IMR-90 (cell line): ENCODE measurements around the gene FUT1. TPM values are rescaled to one million over a fixed set of nuclear protein-coding genes. Genes with fewer than 3 reads are reported as not detected.

Experiments used
- ATAC-seq: fragments of 200-7000 bp; cut with Tn5 transposase; 2 replicates; pipeline ENCODE4 v1.9.1; 2020; ENCODE audit warnings: low read depth, mild to moderate bottlenecking, moderate library complexity
- BruUV-seq: library from RNA; stranded (reverse); fragments of 400-500 nt; replicated peaks from 2 replicates; lab custom pipeline; 2021; lab: Mats Ljungman, UMichigan
- CTCF ChIA-PET: fragments of 300-600 bp; formaldehyde crosslinking; extraction: SDS; loops from one replicate; lab custom pipeline; 2021; ENCODE audit warnings: antibody characterized with exemption; lab: Yijun Ruan, JAX
- POLR2A ChIA-PET: fragments of 300-600 bp; sonication (Branson Sonifier 250); formaldehyde crosslinking; loops from one replicate; lab custom pipeline; 2022; ENCODE audit warnings: antibody characterized with exemption; ENCODE audit not compliant: unreplicated experiment; lab: Charles Lee
- DNase-seq: peaks from one replicate; pipeline ENCODE4 v3.0.0; 2013
- H2AFZ ChIP-seq: replicated peaks from 2 replicates; pipeline ENCODE3; 2013; ENCODE audit warnings: low read length, mild to moderate bottlenecking; ENCODE audit not compliant: poor library complexity
- H2AK5ac ChIP-seq: 2 replicates; pipeline ENCODE4 v1.6.1; 2013; ENCODE audit warnings: low read depth, low read length, inconsistent platforms
- H2AK9ac ChIP-seq: replicated peaks from 2 replicates; pipeline ENCODE3; 2013; ENCODE audit warnings: mild to moderate bottlenecking, low read depth, low read length, moderate library complexity; ENCODE audit not compliant: poor library complexity
- H2BK120ac ChIP-seq: 2 replicates; pipeline ENCODE4 v1.6.1; 2013; ENCODE audit warnings: low read depth, low read length, inconsistent platforms
- H2BK15ac ChIP-seq: 3 replicates; pipeline ENCODE4 v1.6.1; 2013; ENCODE audit warnings: low read depth, low read length, inconsistent platforms
- H2BK20ac ChIP-seq: 2 replicates; pipeline ENCODE4 v1.6.1; 2013; ENCODE audit warnings: low read depth, mild to moderate bottlenecking, inconsistent platforms, low read length, moderate library complexity
- H2BK5ac ChIP-seq: 2 replicates; pipeline ENCODE4 v1.6.1; 2013; ENCODE audit warnings: mild to moderate bottlenecking, low read depth, low read length, inconsistent platforms; ENCODE audit not compliant: poor library complexity, severe bottlenecking
- H3K14ac ChIP-seq: replicated peaks from 2 replicates; pipeline ENCODE4 v1.6.1; 2013; ENCODE audit warnings: low read depth, low read length, inconsistent platforms
- H3K18ac ChIP-seq: 2 replicates; pipeline ENCODE4 v1.6.1; 2013; ENCODE audit warnings: low read depth, low read length, control low read depth
- H3K23ac ChIP-seq: 2 replicates; pipeline ENCODE4 v1.6.1; 2013; ENCODE audit warnings: low read depth, low read length, inconsistent platforms
- H3K27ac ChIP-seq: 2 replicates; pipeline ENCODE4 v1.5.1; 2013; ENCODE audit warnings: mild to moderate bottlenecking, control low read depth, low read length; ENCODE audit not compliant: insufficient read depth
- H3K27me3 ChIP-seq: 2 replicates; pipeline ENCODE4 v1.6.1; 2013; ENCODE audit warnings: low read length; ENCODE audit not compliant: control insufficient read depth, insufficient read depth
- H3K36me3 ChIP-seq: 2 replicates; pipeline ENCODE4 v1.6.1; 2013; ENCODE audit warnings: low read length, mixed read lengths; ENCODE audit not compliant: control insufficient read depth, insufficient read depth
- H3K4ac ChIP-seq: 2 replicates; pipeline ENCODE4 v1.6.1; 2013; ENCODE audit warnings: low read depth, low read length, inconsistent platforms
- H3K4me1 ChIP-seq: 2 replicates; pipeline ENCODE4 v1.6.1; 2013; ENCODE audit warnings: low read length, mixed read lengths; ENCODE audit not compliant: control insufficient read depth, insufficient read depth
- H3K4me2 ChIP-seq: 2 replicates; pipeline ENCODE4 v1.6.1; 2013; ENCODE audit warnings: low read depth, mild to moderate bottlenecking, control low read depth, low read length, moderate library complexity
- H3K4me3 ChIP-seq: 2 replicates; pipeline ENCODE4 v1.5.1; 2013; ENCODE audit warnings: low read depth, mild to moderate bottlenecking, control low read depth, low read length, moderate library complexity; ENCODE audit not compliant: insufficient read depth
- H3K56ac ChIP-seq: 2 replicates; pipeline ENCODE4 v1.6.1; 2013; ENCODE audit warnings: low read length, inconsistent platforms; ENCODE audit not compliant: insufficient read depth; ENCODE audit errors: extremely low read depth
- H3K79me1 ChIP-seq, 2 experiments: 2 replicates each; pipeline ENCODE4 v1.6.1; 2013; ENCODE audit warnings: low read length in 2 of 2, inconsistent platforms in 1 of 2, low read depth in 1 of 2
- H3K9ac ChIP-seq: 2 replicates; pipeline ENCODE4 v1.6.1; 2013; ENCODE audit warnings: low read depth, low read length, control low read depth
- H3K9me1 ChIP-seq: 2 replicates; pipeline ENCODE4 v1.6.1; 2013; ENCODE audit warnings: low read length, inconsistent platforms; ENCODE audit not compliant: insufficient read depth
- H3K9me3 ChIP-seq: 2 replicates; pipeline ENCODE4 v1.6.1; 2013; ENCODE audit warnings: low read length; ENCODE audit not compliant: control insufficient read depth, insufficient read depth
- H4K20me1 ChIP-seq: 2 replicates; pipeline ENCODE4 v1.6.1; 2013; ENCODE audit warnings: low read length, inconsistent platforms; ENCODE audit not compliant: insufficient read depth
- H4K5ac ChIP-seq: 2 replicates; pipeline ENCODE4 v1.6.1; 2013; ENCODE audit warnings: mild to moderate bottlenecking, low read depth, low read length, control low read depth
- H4K8ac ChIP-seq, 2 experiments: 2 replicates each; pipeline ENCODE4 v1.6.1; 2013; ENCODE audit warnings: low read depth in 2 of 2, low read length in 2 of 2, control low read depth in 1 of 2, inconsistent platforms in 1 of 2
- H4K91ac ChIP-seq: 2 replicates; pipeline ENCODE4 v1.6.1; 2013; ENCODE audit warnings: low read depth, low read length, inconsistent platforms; ENCODE audit not compliant: insufficient read depth
- BHLHE40 ChIP-seq: fragments of 150-350 bp; IDR thresholded peaks from 2 replicates; pipeline ENCODE4 v1.6.1; 2016; ENCODE audit warnings: mild to moderate bottlenecking, low read depth, low read length
- CEBPB ChIP-seq: IDR thresholded peaks from 2 replicates; pipeline ENCODE4 v1.6.1; 2012; ENCODE audit warnings: low read depth, low read length, improper control_type of control experiment
- CTCF ChIP-seq: conservative IDR thresholded peaks from 2 replicates; pipeline ENCODE4 v1.5.1; 2012; ENCODE audit warnings: mild to moderate bottlenecking, low read depth, low read length, improper control_type of control experiment
- FOS ChIP-seq: fragments of 150-350 bp; IDR thresholded peaks from 2 replicates; pipeline ENCODE4 v1.6.1; 2016; ENCODE audit warnings: low read depth, low read length
- MAFK ChIP-seq: IDR thresholded peaks from 2 replicates; pipeline ENCODE4 v1.6.1; 2012; ENCODE audit warnings: low read depth, low read length, improper control_type of control experiment
- MAZ ChIP-seq: IDR thresholded peaks from 2 replicates; pipeline ENCODE4 v1.6.1; 2012; ENCODE audit warnings: low read depth, mild to moderate bottlenecking, low read length, improper control_type of control experiment, moderate library complexity, borderline replicate concordance
- MXI1 ChIP-seq: IDR thresholded peaks from 2 replicates; pipeline ENCODE4 v1.6.1; 2012; ENCODE audit warnings: low read depth, mild to moderate bottlenecking, low read length, moderate library complexity, borderline replicate concordance
- NFE2L2 ChIP-seq: fragments of 150-350 bp; IDR thresholded peaks from 2 replicates; pipeline ENCODE4 v1.6.1; 2016; ENCODE audit warnings: low read depth, mild to moderate bottlenecking, low read length
- POLR2A ChIP-seq: IDR thresholded peaks from 2 replicates; pipeline ENCODE4 v1.6.1; 2012; ENCODE audit warnings: mild to moderate bottlenecking, low read depth, low read length
- RAD21 ChIP-seq: IDR thresholded peaks from 2 replicates; pipeline ENCODE4 v1.6.1; 2012; ENCODE audit warnings: low read length, improper control_type of control experiment
- RFX5 ChIP-seq: IDR thresholded peaks from 2 replicates; pipeline ENCODE4 v1.8.0; 2012; ENCODE audit warnings: low read depth, mild to moderate bottlenecking, low read length, moderate library complexity
- SMC3 ChIP-seq: fragments of 150-350 bp; IDR thresholded peaks from 2 replicates; pipeline ENCODE4 v1.6.1; 2016; ENCODE audit warnings: low read depth, mild to moderate bottlenecking, antibody characterized with exemption, low read length, moderate library complexity
- WGBS, 2 experiments: methylation state at CpG; one replicate each; pipeline versions ENCODE4 v1.1.5 to v1.1.7; 2013; ENCODE audit warnings: missing lambda C conversion rate in 2 of 2; ENCODE audit not compliant: insufficient read length in 1 of 2; ENCODE audit errors: extremely low coverage in 2 of 2; 5-methylcytosine and 5-hydroxymethylcytosine counted together
- dilution Hi-C: fragments of 300-500 bp; cut with HindIII; formaldehyde crosslinking; loops from one replicate; pipeline ENCODE4 v1.14.3; 2018; ENCODE audit warnings: low sequenced_read_pairs; ENCODE audit not compliant: unreplicated experiment
- in situ Hi-C: fragments of 300-500 bp; cut with MboI; formaldehyde crosslinking; loops from 3 replicates; pipeline ENCODE4 v1.14.3; 2019; ENCODE audit warnings: low sequenced_read_pairs, inconsistent platforms, mixed read lengths
- intact Hi-C: fragments of 100-400 bp; cut with micrococcal nuclease; formaldehyde crosslinking; loops from 2 replicates; pipeline ENCODE4 v1.10.0; 2022
- polyA plus RNA-seq, 3 experiments: library from polyadenylated mRNA; depleted of rRNA; stranded (reverse); fragments of >200 nt; gene quantifications; 2 replicates each; pipeline ENCODE4 v1.2.3, GENCODE V29; 2012; ENCODE audit warnings: low replicate concordance in 1 of 3
- total RNA-seq: library from RNA; depleted of rRNA; stranded (reverse); fragments of >200 nt; gene quantifications from 2 replicates; pipeline ENCODE4 v1.2.3, GENCODE V29; 2012

FUT1 gene
- total and polyA plus RNA-seq, 2 of the 4 experiments (the other 2 are of a cell fraction): 0.09 to 0.18 TPM

GRCh38 chr19:48757741-48758144 is 5.3 kb upstream of the FUT1 start:
- H3K14ac ChIP-seq: no peak overlapping the region
- H2BK5ac ChIP-seq: no peak overlapping the region
- H4K5ac ChIP-seq: no peak overlapping the region
- peaks cover 2% of the 10 kb centered on the region; the same call in 1 of the 2 replicates for H3K4me1 ChIP-seq
- no peaks in the 10 kb centered on the region for H3K79me1 ChIP-seq
- no TSS peak for BruUV-seq
- CTCF ChIA-PET: no interaction called here
- intact Hi-C loops: no loop called here
- no peak overlapping the region for H3K27ac ChIP-seq
- H4K20me1 ChIP-seq: no peaks in the 10 kb centered on the region
- H4K8ac ChIP-seq: no peak overlapping the region
- H3K9me1 ChIP-seq: no peaks in the 10 kb centered on the region
- H2BK15ac ChIP-seq: no peak overlapping the region
- no peak overlapping the region for H3K9ac ChIP-seq
- H2AFZ ChIP-seq: no peak overlapping the region
- WGBS, 2 experiments: no CpG with 5 or more reads among the region's 14 CpGs
- peaks cover 34% of the 10 kb centered on the region for H3K27me3 ChIP-seq
- no peak overlapping the region for H3K56ac ChIP-seq
- in situ Hi-C loops: no loop called here
- no peak for DNase-seq
- H3K9me3 ChIP-seq: no peaks in the 10 kb centered on the region
- no peak overlapping the region for H3K4ac ChIP-seq
- no peak overlapping the region for H3K23ac ChIP-seq
- no peak overlapping the region for H3K4me3 ChIP-seq
- H2AK9ac ChIP-seq: no peak overlapping the region
- no peak overlapping the region for H3K4me2 ChIP-seq
- ATAC-seq: no peak
- no peak for TF ChIP-seq POLR2A
- no peak for TF ChIP-seq NFE2L2
- TF ChIP-seq RAD21: no peak
- no peak for TF ChIP-seq MAZ
- TF ChIP-seq CEBPB: no peak
- TF ChIP-seq BHLHE40: no peak
- no peak for TF ChIP-seq MXI1
- TF ChIP-seq RFX5: no peak
- TF ChIP-seq CTCF: no peak
- no peak for TF ChIP-seq MAFK
- no peak for TF ChIP-seq SMC3
- TF ChIP-seq FOS: no peak
- no peak overlapping the region for H2BK20ac ChIP-seq
- no peaks in the 10 kb centered on the region for H3K36me3 ChIP-seq
- H4K91ac ChIP-seq: no peak overlapping the region
- no peak overlapping the region for H2BK120ac ChIP-seq
- dilution Hi-C loops: no loop called here
- POLR2A ChIA-PET: no interaction called here
- H3K18ac ChIP-seq: no peak overlapping the region
- no peak overlapping the region for H2AK5ac ChIP-seq
